Activated B cell treated with CpG ODN at 0.5 μM for 24 hours (primary cell): ENCODE measurements around the gene SRP14. TPM values are rescaled to one million over a fixed set of nuclear protein-coding genes. Genes with fewer than 3 reads are reported as not detected.

Experiments used
- ATAC-seq: fragments of 200-7000 bp; cut with Tn5 transposase; one replicate; pipeline ENCODE4 v1.10.0; 2021; ENCODE audit warnings: low read depth, mild to moderate bottlenecking, moderate library complexity
- CTCF ChIA-PET: fragments of 350-600 bp; sonication (Branson Sonifier 250); formaldehyde crosslinking; loops from one replicate; lab custom pipeline; 2021; ENCODE audit warnings: antibody characterized with exemption; lab: Charles Lee
- POLR2A ChIA-PET: fragments of 350-600 bp; sonication (Branson Sonifier 250); formaldehyde crosslinking; loops from one replicate; lab custom pipeline; 2021; ENCODE audit warnings: antibody characterized with exemption; lab: Charles Lee
- DNase-seq: peaks from one replicate; pipeline ENCODE4 v3.0.0; 2022
- H3K27ac Mint-ChIP-seq: one replicate; pipeline ENCODE4 v1.8.0; 2020; ENCODE audit warnings: mixed read lengths
- H3K27me3 Mint-ChIP-seq: one replicate; pipeline ENCODE4 v1.8.0; 2021; ENCODE audit warnings: mixed read lengths
- H3K36me3 Mint-ChIP-seq: one replicate; pipeline ENCODE4 v1.8.0; 2021; ENCODE audit warnings: low read depth, mixed read lengths
- H3K4me1 Mint-ChIP-seq: one replicate; pipeline ENCODE4 v1.8.0; 2021; ENCODE audit warnings: mixed read lengths
- H3K4me3 Mint-ChIP-seq: one replicate; pipeline ENCODE4 v1.8.0; 2020; ENCODE audit warnings: mild to moderate bottlenecking, mixed read lengths
- H3K9me3 Mint-ChIP-seq: one replicate; pipeline ENCODE4 v1.8.0; 2020; ENCODE audit warnings: mixed read lengths
- intact Hi-C: fragments of 100-400 bp; cut with micrococcal nuclease; formaldehyde crosslinking; loops from one replicate; pipeline ENCODE4 v1.15.1; 2024
- total RNA-seq: library from RNA; stranded (reverse); gene quantifications from 2 replicates; pipeline ENCODE4 v1.2.3, GENCODE V29; 2022
- TF ChIP-seq, protein P1 (sequence below): fragments of 200-600 bp; IDR thresholded peaks from one replicate; pipeline ENCODE4 v1.8.0; 2022; ENCODE audit warnings: antibody characterized with exemption, mild to moderate bottlenecking

Gene SRP14
- total RNA-seq, 1 donor from 2014 or later: 183 TPM

DNA sequence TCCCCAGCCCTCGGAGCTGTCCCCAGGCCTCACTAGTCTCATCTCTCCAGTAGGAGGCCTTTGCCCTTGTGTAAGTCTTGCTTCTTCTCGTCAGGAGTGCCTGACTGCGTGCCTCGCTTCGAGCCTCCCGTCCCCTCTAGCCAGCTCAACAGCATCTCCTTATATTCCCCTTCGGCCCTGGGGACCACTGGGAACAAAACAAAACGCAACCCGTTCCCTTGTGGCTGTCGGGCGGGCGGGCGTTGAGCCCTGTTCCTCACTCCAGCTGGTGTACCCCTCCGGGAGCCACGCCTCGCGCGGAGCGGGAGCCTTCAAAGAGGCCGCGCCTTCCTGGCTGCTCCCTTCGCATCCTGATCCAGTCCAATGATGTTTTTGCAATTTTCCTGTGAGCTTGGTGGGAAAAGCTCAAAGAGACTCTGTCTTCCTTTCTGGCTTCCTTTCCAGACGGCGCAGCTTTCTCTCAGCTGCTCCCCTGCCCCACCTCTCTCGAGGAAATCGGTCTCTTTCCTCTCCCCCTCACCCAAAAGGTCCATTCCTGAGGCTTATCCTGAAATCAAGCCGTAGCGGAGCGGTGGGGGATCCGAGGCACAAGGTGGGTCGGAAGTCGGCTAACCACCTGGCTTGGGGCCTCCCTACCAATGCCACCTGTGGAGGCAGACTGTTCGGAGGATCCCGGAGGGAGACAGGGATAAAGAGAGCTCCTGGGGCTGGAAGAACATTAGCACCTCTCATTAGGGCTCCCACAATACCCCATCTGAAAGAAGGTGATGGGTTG, 33.4 kb upstream of the SRP14 start:
- ATAC-seq (no peak), DNase-seq (no peak)
- Mint-ChIP-seq H3K27me3 (no peaks in the 10 kb centered on the region), H3K9me3 (no peaks in the 10 kb centered on the region), H3K27ac (no peak overlapping the region), H3K36me3 (no peaks in the 10 kb centered on the region), H3K4me3 (peak overlapping the region; percentile 16), H3K4me1 (peaks cover 34% of the 10 kb centered on the region)
- ChIA-PET POLR2A (interaction anchor here (1.3 to 20.1 kb wide), 3 partner anchors 8 to 30 kb away, joined by 6 to 504 read pairs (median 6); partner anchors contain the start of gene BMF), CTCF (interaction anchor here (0.7 to 1.4 kb wide), 6 partner anchors 9 to 34 kb away, joined by 3 to 9 read pairs (median 3); no protein-coding TSS in a partner anchor)
- TF ChIP-seq, protein P1, sequence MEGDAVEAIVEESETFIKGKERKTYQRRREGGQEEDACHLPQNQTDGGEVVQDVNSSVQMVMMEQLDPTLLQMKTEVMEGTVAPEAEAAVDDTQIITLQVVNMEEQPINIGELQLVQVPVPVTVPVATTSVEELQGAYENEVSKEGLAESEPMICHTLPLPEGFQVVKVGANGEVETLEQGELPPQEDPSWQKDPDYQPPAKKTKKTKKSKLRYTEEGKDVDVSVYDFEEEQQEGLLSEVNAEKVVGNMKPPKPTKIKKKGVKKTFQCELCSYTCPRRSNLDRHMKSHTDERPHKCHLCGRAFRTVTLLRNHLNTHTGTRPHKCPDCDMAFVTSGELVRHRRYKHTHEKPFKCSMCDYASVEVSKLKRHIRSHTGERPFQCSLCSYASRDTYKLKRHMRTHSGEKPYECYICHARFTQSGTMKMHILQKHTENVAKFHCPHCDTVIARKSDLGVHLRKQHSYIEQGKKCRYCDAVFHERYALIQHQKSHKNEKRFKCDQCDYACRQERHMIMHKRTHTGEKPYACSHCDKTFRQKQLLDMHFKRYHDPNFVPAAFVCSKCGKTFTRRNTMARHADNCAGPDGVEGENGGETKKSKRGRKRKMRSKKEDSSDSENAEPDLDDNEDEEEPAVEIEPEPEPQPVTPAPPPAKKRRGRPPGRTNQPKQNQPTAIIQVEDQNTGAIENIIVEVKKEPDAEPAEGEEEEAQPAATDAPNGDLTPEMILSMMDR: no peak
- intact Hi-C loops: no loop called here

DNA sequence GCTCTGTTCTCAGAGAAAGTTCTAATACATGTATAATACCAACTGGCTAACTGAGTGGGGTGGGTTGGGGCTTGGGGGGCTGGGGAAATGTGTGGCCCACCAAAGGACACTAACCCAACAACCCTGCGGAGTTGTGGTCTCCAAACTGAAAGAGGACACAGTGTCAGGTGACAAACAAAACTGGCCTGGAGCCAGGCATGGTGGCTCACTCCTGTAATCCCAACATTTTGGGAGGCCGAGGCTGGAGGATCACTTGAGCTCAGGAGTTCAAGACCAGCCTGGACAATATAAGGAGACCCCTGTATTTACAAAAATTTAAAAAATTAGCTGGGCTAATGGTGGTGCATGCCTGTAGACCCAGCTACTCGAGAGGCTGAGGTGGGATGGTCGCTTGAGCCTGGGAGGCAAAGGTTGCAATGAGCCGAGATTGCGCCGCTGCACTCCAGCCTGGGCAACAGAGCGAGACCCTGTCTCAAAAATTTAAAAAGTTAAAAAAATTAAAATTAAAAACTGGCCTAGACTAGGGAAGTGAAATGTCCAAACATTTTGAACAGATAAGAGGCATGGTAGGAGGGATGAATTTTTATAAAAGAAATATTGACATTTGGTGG, 31.7 kb upstream of the SRP14 start:
- TF ChIP-seq, protein P1: no peak
- Mint-ChIP-seq H3K36me3 (no peaks in the 10 kb centered on the region), H3K4me1 (peaks cover 37% of the 10 kb centered on the region), H3K4me3 (no peak overlapping the region), H3K27me3 (no peaks in the 10 kb centered on the region), H3K27ac (peak overlapping the region; percentile 83), H3K9me3 (no peaks in the 10 kb centered on the region)
- ChIA-PET CTCF (interaction anchor here (0.9 to 1.3 kb wide), 2 partner anchors 25 to 33 kb away, joined by 5 read pairs; no protein-coding TSS in a partner anchor), POLR2A (interaction anchor here (0.7 to 14.3 kb wide), 9 partner anchors 9 to 696 kb away, joined by 3 to 472 read pairs (median 17); partner anchors contain the start of gene BMF)
- no peak for ATAC-seq
- intact Hi-C loops: loop anchor here (1.0 kb wide), 1 partner anchor 11 kb away; no protein-coding TSS in a partner anchor
- DNase-seq: no peak

DNA sequence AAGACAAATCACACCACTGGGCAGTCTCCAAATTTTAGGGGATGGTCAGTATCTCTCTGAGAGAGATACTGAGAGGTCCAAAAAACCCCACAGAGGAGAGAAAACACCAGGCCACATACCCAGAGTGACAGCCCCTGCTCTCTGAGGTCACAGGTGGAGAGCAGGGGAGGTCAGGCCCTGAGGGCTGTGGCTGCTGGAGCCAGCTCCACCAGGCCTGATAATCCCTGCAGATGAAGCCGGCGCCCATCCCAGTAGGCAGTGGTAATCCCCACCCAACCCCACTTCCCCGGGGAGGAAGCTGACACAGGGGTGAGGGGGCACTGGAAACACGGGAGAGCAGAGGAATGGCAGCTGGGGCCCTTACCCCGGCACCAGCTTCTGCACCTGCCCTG, 31.2 kb upstream of the SRP14 start:
- no peaks in the 10 kb centered on the region for H3K9me3 Mint-ChIP-seq
- intact Hi-C loops: loop anchor here (1.0 kb wide), 1 partner anchor 11 kb away; no protein-coding TSS in a partner anchor
- DNase-seq: no peak
- ATAC-seq: no peak
- H3K27ac Mint-ChIP-seq: peak overlapping the region; percentile 83
- peak overlapping the region; percentile 19 for H3K4me3 Mint-ChIP-seq
- CTCF ChIA-PET: interaction anchor here (0.9 to 1.3 kb wide), 2 partner anchors 24 to 34 kb away, joined by 5 read pairs; no protein-coding TSS in a partner anchor
- H3K36me3 Mint-ChIP-seq: no peaks in the 10 kb centered on the region
- peaks cover 41% of the 10 kb centered on the region for H3K4me1 Mint-ChIP-seq
- TF ChIP-seq, protein P1: no peak
- H3K27me3 Mint-ChIP-seq: no peaks in the 10 kb centered on the region
- POLR2A ChIA-PET: interaction anchor here (0.7 to 14.3 kb wide), 9 partner anchors 9 to 697 kb away, joined by 3 to 472 read pairs (median 17); partner anchors contain the start of gene BMF

DNA sequence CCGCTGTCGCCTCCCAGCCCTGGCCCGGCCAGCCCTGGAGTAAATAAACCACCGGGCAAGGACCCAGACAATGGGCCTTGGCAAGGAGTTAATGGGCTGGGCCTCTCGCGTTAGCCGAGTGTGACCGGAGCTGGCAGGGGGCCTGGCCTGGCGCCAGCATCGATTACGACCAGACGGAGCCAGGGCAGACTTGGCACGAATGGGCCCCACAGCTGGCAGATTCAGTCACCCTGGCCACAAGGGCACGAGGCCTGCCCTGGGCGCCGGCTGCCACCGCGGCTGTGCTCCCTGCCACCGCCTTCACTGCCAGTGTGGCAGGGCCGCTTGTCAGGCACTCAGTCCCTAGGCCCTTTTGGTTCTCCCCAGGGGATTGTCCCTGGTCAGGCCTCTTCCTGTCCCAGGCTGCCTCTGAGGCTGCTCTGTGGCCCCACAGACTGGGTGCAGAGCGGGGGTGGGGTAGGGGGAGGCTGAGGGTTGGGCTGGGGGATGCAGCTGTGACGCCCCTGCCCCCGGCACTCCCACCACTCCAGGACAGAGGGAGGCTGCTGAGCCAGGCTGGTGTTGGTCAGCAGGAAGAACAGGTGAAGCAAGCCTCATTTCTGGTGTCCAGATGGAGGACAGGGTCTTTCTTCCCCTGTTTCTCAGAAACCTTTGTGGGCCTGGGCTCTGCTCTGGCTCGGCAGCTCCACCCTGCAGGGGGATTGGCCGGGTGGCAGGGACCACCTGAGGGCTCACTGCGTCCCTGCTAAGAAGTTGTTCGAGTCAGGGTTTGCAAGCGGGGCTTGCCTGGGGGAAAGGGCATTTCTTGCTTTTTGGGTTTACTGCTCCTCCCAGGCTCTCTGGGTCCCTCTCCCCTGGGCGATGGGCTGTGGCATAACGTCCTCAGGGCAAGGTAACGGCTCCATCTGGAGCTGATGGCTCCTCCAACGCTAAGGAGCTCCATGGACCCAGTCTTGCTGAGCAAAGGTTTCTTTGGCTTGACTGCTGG, 30.5 kb upstream of the SRP14 start:
- Mint-ChIP-seq H3K4me3 (peak overlapping the region; percentile 60), H3K4me1 (peaks cover 48% of the 10 kb centered on the region), H3K27ac (peak overlapping the region; percentile 83), H3K36me3 (no peaks in the 10 kb centered on the region), H3K9me3 (no peaks in the 10 kb centered on the region), H3K27me3 (no peaks in the 10 kb centered on the region)
- DNase-seq (peak; percentile 59), ATAC-seq (peak; percentile 76)
- intact Hi-C loops: loop anchor here (1.0 kb wide), 5 partner anchors 10 to 36 kb away; no protein-coding TSS in a partner anchor
- TF ChIP-seq, protein P1: no peak
- ChIA-PET POLR2A (interaction anchor here (0.6 to 14.3 kb wide), 11 partner anchors 8 to 698 kb away, joined by 3 to 472 read pairs (median 5); partner anchors contain the start of gene BMF), CTCF (interaction anchor here (0.9 to 2.2 kb wide), 3 partner anchors 24 to 35 kb away, joined by 5 to 7 read pairs (median 5); no protein-coding TSS in a partner anchor)
